ENCODE results near the gene ELMO1. TPM values are rescaled to one million over a fixed set of nuclear protein-coding genes. Genes with fewer than 3 reads are reported as not detected.

ELMO1 gene
- total and polyA plus RNA-seq, 2 donors from 2014 or later: 6.0 to 35.4 TPM

DNA sequence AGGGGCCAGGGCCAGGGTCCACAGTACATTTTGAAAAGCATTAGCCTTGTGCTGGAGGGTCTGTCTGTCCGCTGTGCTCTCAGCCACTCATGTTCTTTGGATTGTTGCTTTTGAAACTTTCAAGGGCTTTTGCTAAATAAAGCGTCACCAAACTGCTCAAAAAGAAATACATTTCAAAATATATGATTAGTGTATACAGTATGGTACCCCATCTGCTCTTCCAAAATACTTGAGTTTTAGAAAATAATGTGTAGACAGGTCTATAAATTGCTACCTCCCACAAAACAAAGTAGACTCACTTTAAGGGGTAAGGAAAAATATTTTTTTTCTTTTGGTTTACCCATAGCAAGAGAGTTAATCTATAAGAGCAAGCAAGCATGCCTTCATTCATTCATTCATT is 530.1 kb downstream of the ELMO1 start:
- Histone ChIP-seq H3K9me3 (ENCODE audit: control insufficient read depth in 2 of 3, insufficient read depth in 1 of 3, low read length in 3 of 3) (no peaks in the 10 kb centered on the region), H3K27me3 (ENCODE audit: control insufficient read depth, insufficient read depth, low read length) (no peaks in the 10 kb centered on the region), H3K9ac (ENCODE audit: low read length in 3 of 3) (no peak overlapping the region), H3K27ac (ENCODE audit: low read depth in 2 of 2, low read length in 2 of 2) (no peak overlapping the region), H3K4me1 (ENCODE audit: control insufficient read depth in 2 of 3, insufficient read depth in 2 of 3, low read depth in 1 of 3, low read length in 3 of 3) (no peaks in the 10 kb centered on the region), H3K4me3 (ENCODE audit: low read length in 3 of 3) (no peak overlapping the region), H3K36me3 (ENCODE audit: control insufficient read depth in 2 of 3, insufficient read depth in 3 of 3, low read length in 3 of 3) (no peaks in the 10 kb centered on the region)
- intact Hi-C loops (cut with DNase I): no loop called here
- no peak for FAIRE-seq
- TF ChIP-seq, protein P1, sequence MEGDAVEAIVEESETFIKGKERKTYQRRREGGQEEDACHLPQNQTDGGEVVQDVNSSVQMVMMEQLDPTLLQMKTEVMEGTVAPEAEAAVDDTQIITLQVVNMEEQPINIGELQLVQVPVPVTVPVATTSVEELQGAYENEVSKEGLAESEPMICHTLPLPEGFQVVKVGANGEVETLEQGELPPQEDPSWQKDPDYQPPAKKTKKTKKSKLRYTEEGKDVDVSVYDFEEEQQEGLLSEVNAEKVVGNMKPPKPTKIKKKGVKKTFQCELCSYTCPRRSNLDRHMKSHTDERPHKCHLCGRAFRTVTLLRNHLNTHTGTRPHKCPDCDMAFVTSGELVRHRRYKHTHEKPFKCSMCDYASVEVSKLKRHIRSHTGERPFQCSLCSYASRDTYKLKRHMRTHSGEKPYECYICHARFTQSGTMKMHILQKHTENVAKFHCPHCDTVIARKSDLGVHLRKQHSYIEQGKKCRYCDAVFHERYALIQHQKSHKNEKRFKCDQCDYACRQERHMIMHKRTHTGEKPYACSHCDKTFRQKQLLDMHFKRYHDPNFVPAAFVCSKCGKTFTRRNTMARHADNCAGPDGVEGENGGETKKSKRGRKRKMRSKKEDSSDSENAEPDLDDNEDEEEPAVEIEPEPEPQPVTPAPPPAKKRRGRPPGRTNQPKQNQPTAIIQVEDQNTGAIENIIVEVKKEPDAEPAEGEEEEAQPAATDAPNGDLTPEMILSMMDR (IDR thresholded peaks at IDR 0.05; ENCODE audit: borderline replicate concordance, extremely low read depth, insufficient read depth): no peak
- DNase-seq: no peak

- no peak overlapping the region for H3K27ac ChIP-seq (ENCODE audit: low read depth in 2 of 2, low read length in 2 of 2)
- no peak overlapping the region for H3K4me3 ChIP-seq (ENCODE audit: low read length in 3 of 3)
- TF ChIP-seq, protein P1 (IDR thresholded peaks at IDR 0.05; ENCODE audit: borderline replicate concordance, extremely low read depth, insufficient read depth): no peak
- no peak for FAIRE-seq
- no peak for DNase-seq
- intact Hi-C loops (cut with DNase I): no loop called here
- no peaks in the 10 kb centered on the region for H3K36me3 ChIP-seq (ENCODE audit: control insufficient read depth in 2 of 3, insufficient read depth in 3 of 3, low read length in 3 of 3)
- H3K9me3 ChIP-seq (ENCODE audit: control insufficient read depth in 2 of 3, insufficient read depth in 1 of 3, low read length in 3 of 3): no peaks in the 10 kb centered on the region
- H3K9ac ChIP-seq (ENCODE audit: low read length in 3 of 3): no peak overlapping the region
- no peaks in the 10 kb centered on the region for H3K4me1 ChIP-seq (ENCODE audit: control insufficient read depth in 2 of 3, insufficient read depth in 2 of 3, low read depth in 1 of 3, low read length in 3 of 3)
- H3K27me3 ChIP-seq (ENCODE audit: control insufficient read depth, insufficient read depth, low read length): no peaks in the 10 kb centered on the region
These were observed 532.0 kb downstream of the ELMO1 start for GRCh38 chr7:36916619-36917018.

DNA sequence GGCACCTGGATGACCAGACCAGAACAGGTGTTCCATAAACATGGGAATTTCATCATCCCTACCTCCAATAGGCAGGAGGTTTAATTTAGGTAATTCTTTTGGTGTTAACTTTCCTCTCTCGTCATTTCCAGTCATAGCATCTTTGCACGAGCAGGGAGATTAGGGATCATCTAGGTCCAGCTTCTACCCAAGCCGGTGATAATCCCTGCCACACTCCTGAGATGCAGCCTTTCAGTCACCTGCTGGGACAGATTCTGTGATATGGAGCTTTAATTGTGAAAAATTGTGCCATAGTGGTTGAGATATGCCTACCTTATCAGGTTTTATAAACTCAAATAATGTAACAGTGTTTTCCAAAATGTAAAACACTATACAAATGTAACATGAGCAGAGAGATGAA is 532.5 kb downstream of the ELMO1 start:
- Histone ChIP-seq H3K9me3 (ENCODE audit: control insufficient read depth in 2 of 3, insufficient read depth in 1 of 3, low read length in 3 of 3) (no peaks in the 10 kb centered on the region), H3K27ac (ENCODE audit: low read depth in 2 of 2, low read length in 2 of 2) (no peak overlapping the region), H3K9ac (ENCODE audit: low read length in 3 of 3) (no peak overlapping the region), H3K4me1 (ENCODE audit: control insufficient read depth in 2 of 3, insufficient read depth in 2 of 3, low read depth in 1 of 3, low read length in 3 of 3) (no peaks in the 10 kb centered on the region), H3K27me3 (ENCODE audit: control insufficient read depth, insufficient read depth, low read length) (no peaks in the 10 kb centered on the region), H3K4me3 (ENCODE audit: low read length in 3 of 3) (no peak overlapping the region), H3K36me3 (ENCODE audit: control insufficient read depth in 2 of 3, insufficient read depth in 3 of 3, low read length in 3 of 3) (no peaks in the 10 kb centered on the region)
- DNase-seq: no peak
- intact Hi-C loops (cut with DNase I): no loop called here
- TF ChIP-seq, protein P1 (IDR thresholded peaks at IDR 0.05; ENCODE audit: borderline replicate concordance, extremely low read depth, insufficient read depth): no peak
- no peak for FAIRE-seq

GRCh38 chr7:36911788-36912187 is 536.9 kb downstream of the ELMO1 start:
- Histone ChIP-seq H3K9ac (ENCODE audit: low read length in 3 of 3) (no peak overlapping the region), H3K4me3 (ENCODE audit: low read length in 3 of 3) (no peak overlapping the region), H3K27me3 (ENCODE audit: control insufficient read depth, insufficient read depth, low read length) (no peaks in the 10 kb centered on the region), H3K9me3 (ENCODE audit: control insufficient read depth in 2 of 3, insufficient read depth in 1 of 3, low read length in 3 of 3) (no peaks in the 10 kb centered on the region), H3K27ac (ENCODE audit: low read depth in 2 of 2, low read length in 2 of 2) (no peak overlapping the region), H3K36me3 (ENCODE audit: control insufficient read depth in 2 of 3, insufficient read depth in 3 of 3, low read length in 3 of 3) (no peaks in the 10 kb centered on the region), H3K4me1 (ENCODE audit: control insufficient read depth in 2 of 3, insufficient read depth in 2 of 3, low read depth in 1 of 3, low read length in 3 of 3) (no peaks in the 10 kb centered on the region)
- TF ChIP-seq, protein P1 (IDR thresholded peaks at IDR 0.05; ENCODE audit: borderline replicate concordance, extremely low read depth, insufficient read depth): no peak
- DNase-seq (no peak), FAIRE-seq (no peak)
- intact Hi-C loops (cut with DNase I): no loop called here

Measured in kidney (tissue), 14 donors.